K562 treated with DMSO at 1 percent for 48 hours (cell line): Measurements from ENCODE around the gene ARRDC4. TPM values are rescaled to one million over a fixed set of nuclear protein-coding genes. Genes with fewer than 3 reads are reported as not detected.

Experiments
- total RNA-seq: library from RNA; unstranded; fragments of 300-600 nt; gene quantifications from 2 replicates; pipeline ENCODE4 v1.2.3, GENCODE V29; 2022; ENCODE audit warnings: low replicate concordance; ENCODE audit errors: extremely low read depth

The ARRDC4 gene
- total RNA-seq = not detected in 2 replicates

GRCh38 chr15:97960364-97961066 lies at the start of gene ARRDC4:
TSS of gene ARRDC4 (plus strand) at chr15:97960703. CDS start at chr15:97960862, 159 bp downstream.

